ENCODE data around the gene DCPS.

DNA sequence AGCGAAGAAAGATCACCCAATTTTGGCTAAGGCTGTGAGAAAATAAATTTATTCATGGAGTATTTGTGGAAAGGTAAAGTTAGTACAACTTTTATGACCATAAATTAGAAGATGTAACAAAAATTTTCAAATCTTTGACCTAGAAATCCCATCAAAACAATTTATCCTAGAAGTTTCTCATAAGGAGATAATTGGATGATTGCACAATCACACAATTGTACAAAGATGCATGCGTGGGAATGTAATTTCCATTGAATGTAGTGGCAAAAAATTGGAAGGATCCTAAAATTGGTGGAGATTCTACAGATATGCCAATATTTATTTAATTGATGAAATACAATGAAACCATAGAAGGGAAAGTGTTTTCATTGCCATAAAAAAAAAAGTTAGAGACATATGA is 46.7 kb upstream of the DCPS start:
- TF ChIP-seq, protein P1, sequence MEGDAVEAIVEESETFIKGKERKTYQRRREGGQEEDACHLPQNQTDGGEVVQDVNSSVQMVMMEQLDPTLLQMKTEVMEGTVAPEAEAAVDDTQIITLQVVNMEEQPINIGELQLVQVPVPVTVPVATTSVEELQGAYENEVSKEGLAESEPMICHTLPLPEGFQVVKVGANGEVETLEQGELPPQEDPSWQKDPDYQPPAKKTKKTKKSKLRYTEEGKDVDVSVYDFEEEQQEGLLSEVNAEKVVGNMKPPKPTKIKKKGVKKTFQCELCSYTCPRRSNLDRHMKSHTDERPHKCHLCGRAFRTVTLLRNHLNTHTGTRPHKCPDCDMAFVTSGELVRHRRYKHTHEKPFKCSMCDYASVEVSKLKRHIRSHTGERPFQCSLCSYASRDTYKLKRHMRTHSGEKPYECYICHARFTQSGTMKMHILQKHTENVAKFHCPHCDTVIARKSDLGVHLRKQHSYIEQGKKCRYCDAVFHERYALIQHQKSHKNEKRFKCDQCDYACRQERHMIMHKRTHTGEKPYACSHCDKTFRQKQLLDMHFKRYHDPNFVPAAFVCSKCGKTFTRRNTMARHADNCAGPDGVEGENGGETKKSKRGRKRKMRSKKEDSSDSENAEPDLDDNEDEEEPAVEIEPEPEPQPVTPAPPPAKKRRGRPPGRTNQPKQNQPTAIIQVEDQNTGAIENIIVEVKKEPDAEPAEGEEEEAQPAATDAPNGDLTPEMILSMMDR (IDR thresholded peaks at IDR 0.05 in 2 of 3, conservative IDR thresholded peaks at IDR 0.05 in 1 of 3; ENCODE audit: borderline replicate concordance in 1 of 3, insufficient read depth in 1 of 3, low read depth in 2 of 3, low read length in 2 of 3) = no peak
- TF ChIP-seq EZH2 (IDR thresholded peaks at IDR 0.05) (no peak), POLR2A (IDR thresholded peaks at IDR 0.05; ENCODE audit: borderline replicate concordance, extremely low read depth, insufficient read depth, insufficient read length) (no peak), SRF (IDR thresholded peaks at IDR 0.05; ENCODE audit: low read depth) (no peak), TCF7L2 (IDR thresholded peaks at IDR 0.05; ENCODE audit: borderline replicate concordance, extremely low read depth, insufficient read depth, insufficient read length) (no peak), POLR2AphosphoS5 (IDR thresholded peaks at IDR 0.05; ENCODE audit: low read depth, low read length) (no peak), RAD21 (IDR thresholded peaks at IDR 0.05; ENCODE audit: low read depth) (no peak), YY1 (IDR thresholded peaks at IDR 0.05; ENCODE audit: extremely low read depth, insufficient replicate concordance, low read depth, low read length) (no peak)
- TF ChIP-seq, protein P2, sequence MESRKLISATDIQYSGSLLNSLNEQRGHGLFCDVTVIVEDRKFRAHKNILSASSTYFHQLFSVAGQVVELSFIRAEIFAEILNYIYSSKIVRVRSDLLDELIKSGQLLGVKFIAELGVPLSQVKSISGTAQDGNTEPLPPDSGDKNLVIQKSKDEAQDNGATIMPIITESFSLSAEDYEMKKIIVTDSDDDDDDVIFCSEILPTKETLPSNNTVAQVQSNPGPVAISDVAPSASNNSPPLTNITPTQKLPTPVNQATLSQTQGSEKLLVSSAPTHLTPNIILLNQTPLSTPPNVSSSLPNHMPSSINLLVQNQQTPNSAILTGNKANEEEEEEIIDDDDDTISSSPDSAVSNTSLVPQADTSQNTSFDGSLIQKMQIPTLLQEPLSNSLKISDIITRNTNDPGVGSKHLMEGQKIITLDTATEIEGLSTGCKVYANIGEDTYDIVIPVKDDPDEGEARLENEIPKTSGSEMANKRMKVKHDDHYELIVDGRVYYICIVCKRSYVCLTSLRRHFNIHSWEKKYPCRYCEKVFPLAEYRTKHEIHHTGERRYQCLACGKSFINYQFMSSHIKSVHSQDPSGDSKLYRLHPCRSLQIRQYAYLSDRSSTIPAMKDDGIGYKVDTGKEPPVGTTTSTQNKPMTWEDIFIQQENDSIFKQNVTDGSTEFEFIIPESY (IDR thresholded peaks at IDR 0.05; ENCODE audit: extremely low read depth, insufficient replicate concordance, low read length) = no peak
- TF ChIP-seq, protein P3, sequence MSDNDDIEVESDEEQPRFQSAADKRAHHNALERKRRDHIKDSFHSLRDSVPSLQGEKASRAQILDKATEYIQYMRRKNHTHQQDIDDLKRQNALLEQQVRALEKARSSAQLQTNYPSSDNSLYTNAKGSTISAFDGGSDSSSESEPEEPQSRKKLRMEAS (IDR thresholded peaks at IDR 0.05) = no peak
